ENCODE results near the gene NKX1-1. TPM values are rescaled to one million over a fixed set of nuclear protein-coding genes. Genes with fewer than 3 reads are reported as not detected.

The NKX1-1 gene
- polyA plus RNA-seq, 2 of the 4 experiments (the other 2 are of a cell fraction), result not detected

- TF ChIP-seq SREBF2 (IDR thresholded peaks at IDR 0.05), result no peak
- TF ChIP-seq FOSL2 (IDR thresholded peaks at IDR 0.05), result no peak
- TF ChIP-seq FOSL2 (CRISPR knock-in tag; IDR thresholded peaks at IDR 0.05), result no peak
- TF ChIP-seq RFX5 (IDR thresholded peaks at IDR 0.05), result no peak
- no peak for TF ChIP-seq ZSCAN20 (CRISPR knock-in tag; IDR thresholded peaks at IDR 0.05)
- no peak for TF ChIP-seq RCOR1 (IDR thresholded peaks at IDR 0.05; ENCODE audit: low read depth, low read length)
- no peak for TF ChIP-seq CHD4 (IDR thresholded peaks at IDR 0.05; ENCODE audit: borderline replicate concordance)
- TF ChIP-seq ELK1 (IDR thresholded peaks at IDR 0.05; ENCODE audit: low read depth, low read length), result no peak
- TF ChIP-seq ESRRA (IDR thresholded peaks at IDR 0.05; ENCODE audit: borderline replicate concordance, low read length), result no peak
- no peak for TF ChIP-seq HOXB5 (CRISPR knock-in tag; IDR thresholded peaks at IDR 0.05)
- no peak for TF ChIP-seq HMGXB4 (CRISPR knock-in tag; IDR thresholded peaks at IDR 0.05; ENCODE audit: borderline replicate concordance)
- TF ChIP-seq GATA3 (IDR thresholded peaks at IDR 0.05; ENCODE audit: borderline replicate concordance), result no peak
- TF ChIP-seq ZFP36 (IDR thresholded peaks at IDR 0.05; ENCODE audit: borderline replicate concordance, partially characterized antibody), result no peak
- TF ChIP-seq, protein P1, sequence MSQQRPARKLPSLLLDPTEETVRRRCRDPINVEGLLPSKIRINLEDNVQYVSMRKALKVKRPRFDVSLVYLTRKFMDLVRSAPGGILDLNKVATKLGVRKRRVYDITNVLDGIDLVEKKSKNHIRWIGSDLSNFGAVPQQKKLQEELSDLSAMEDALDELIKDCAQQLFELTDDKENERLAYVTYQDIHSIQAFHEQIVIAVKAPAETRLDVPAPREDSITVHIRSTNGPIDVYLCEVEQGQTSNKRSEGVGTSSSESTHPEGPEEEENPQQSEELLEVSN (IDR thresholded peaks at IDR 0.05; ENCODE audit: borderline replicate concordance, low read depth), result no peak
- no peak for TF ChIP-seq JUNB (IDR thresholded peaks at IDR 0.05)
- no peak for TF ChIP-seq BHLHE40 (IDR thresholded peaks at IDR 0.05; ENCODE audit: low read depth, low read length)
- WGBS (ENCODE audit: missing lambda C conversion rate), result 91% methylated on average over 25 of the region's 36 CpGs
- no peak overlapping the region for H3K27ac ChIP-seq
- no peaks in the 10 kb centered on the region for H3K9me3 ChIP-seq
- ATAC-seq (no peak), DNase-seq (ENCODE audit: low read depth in 1 of 2, low spot score in 1 of 2) (no peak), FAIRE-seq (no peak)
- no peak overlapping the region for H3K4me2 ChIP-seq
- CTCF ChIA-PET, result no interaction called here
- POLR2A ChIA-PET, result no interaction called here
- no peak overlapping the region for H3K4me3 ChIP-seq
- no peaks in the 10 kb centered on the region for H3K4me1 ChIP-seq
Observed at GRCh38 chr4:1380368-1381151, 25.7 kb downstream of the NKX1-1 start.

- POLR2A ChIA-PET, result no interaction called here
- no peaks in the 10 kb centered on the region for H3K4me1 ChIP-seq
- WGBS (ENCODE audit: missing lambda C conversion rate), result no CpG with 5 or more reads among the region's 31 CpGs
- no peak for ATAC-seq
- DNase-seq (ENCODE audit: low read depth in 1 of 2, low spot score in 1 of 2), result no peak
- H3K4me2 ChIP-seq, result no peak overlapping the region
- H3K9me3 ChIP-seq, result no peaks in the 10 kb centered on the region
- H3K27ac ChIP-seq, result no peak overlapping the region
- H3K4me3 ChIP-seq, result no peak overlapping the region
- CTCF ChIA-PET, result no interaction called here
- no peak for FAIRE-seq
- TF ChIP-seq SREBF2 (IDR thresholded peaks at IDR 0.05) (no peak), SMC3 (IDR thresholded peaks at IDR 0.05) (no peak), HDAC2 (IDR thresholded peaks at IDR 0.05) (no peak), HMGXB4 (CRISPR knock-in tag; IDR thresholded peaks at IDR 0.05; ENCODE audit: borderline replicate concordance) (no peak), FOSB (CRISPR knock-in tag; IDR thresholded peaks at IDR 0.05) (no peak), CEBPB (IDR thresholded peaks at IDR 0.05) (no peak), ZSCAN20 (CRISPR knock-in tag; IDR thresholded peaks at IDR 0.05) (no peak), MAFK (IDR thresholded peaks at IDR 0.05; ENCODE audit: partially characterized antibody) (no peak), ESRRA (IDR thresholded peaks at IDR 0.05; ENCODE audit: borderline replicate concordance, low read length) (no peak), REST (IDR thresholded peaks at IDR 0.05) (no peak), HOXA7 (CRISPR knock-in tag; IDR thresholded peaks at IDR 0.05) (no peak), EP300 (IDR thresholded peaks at IDR 0.05) (no peak), PHF8 (IDR thresholded peaks at IDR 0.05; ENCODE audit: borderline replicate concordance, low read depth) (no peak), TP53 (CRISPR knock-in tag; IDR thresholded peaks at IDR 0.05) (no peak), NR3C1 (IDR thresholded peaks at IDR 0.05) (no peak)
- TF ChIP-seq, protein P2, sequence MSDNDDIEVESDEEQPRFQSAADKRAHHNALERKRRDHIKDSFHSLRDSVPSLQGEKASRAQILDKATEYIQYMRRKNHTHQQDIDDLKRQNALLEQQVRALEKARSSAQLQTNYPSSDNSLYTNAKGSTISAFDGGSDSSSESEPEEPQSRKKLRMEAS (IDR thresholded peaks at IDR 0.05), result no peak
Observed at GRCh38 chr4:1379801-1380331, 26.4 kb downstream of the NKX1-1 start.
